ENCODE measurements around the gene BACE2. TPM values are rescaled to one million over a fixed set of nuclear protein-coding genes. Genes with fewer than 3 reads are reported as not detected.
A peak's percentile ranks its signal among the peaks of the same experiment; 100 is the strongest.

Gene BACE2
- total RNA-seq, 1 donor = 3.0 TPM

DNA sequence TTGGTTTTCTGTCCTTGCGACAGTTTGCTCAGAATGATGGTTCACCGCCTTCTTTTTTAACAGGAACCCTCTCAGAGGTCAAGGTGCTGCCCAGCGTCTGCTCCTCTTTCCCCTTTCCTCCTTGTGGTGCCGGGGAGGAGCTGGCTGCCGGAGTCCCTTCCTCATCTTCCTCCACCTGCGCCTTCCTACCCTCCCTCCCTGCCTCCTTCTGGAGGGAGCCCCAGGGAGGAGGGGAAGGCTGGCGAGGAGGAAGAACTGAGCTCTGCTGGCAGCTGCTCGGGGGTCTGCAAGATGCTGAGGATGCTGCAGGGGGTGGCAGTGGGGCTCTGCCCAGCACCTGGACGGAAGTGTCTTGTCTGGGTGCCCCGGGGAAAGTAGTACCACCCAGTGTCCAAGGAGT lies 31.2 kb downstream of the BACE2 start:
- TF ChIP-seq, protein P1, sequence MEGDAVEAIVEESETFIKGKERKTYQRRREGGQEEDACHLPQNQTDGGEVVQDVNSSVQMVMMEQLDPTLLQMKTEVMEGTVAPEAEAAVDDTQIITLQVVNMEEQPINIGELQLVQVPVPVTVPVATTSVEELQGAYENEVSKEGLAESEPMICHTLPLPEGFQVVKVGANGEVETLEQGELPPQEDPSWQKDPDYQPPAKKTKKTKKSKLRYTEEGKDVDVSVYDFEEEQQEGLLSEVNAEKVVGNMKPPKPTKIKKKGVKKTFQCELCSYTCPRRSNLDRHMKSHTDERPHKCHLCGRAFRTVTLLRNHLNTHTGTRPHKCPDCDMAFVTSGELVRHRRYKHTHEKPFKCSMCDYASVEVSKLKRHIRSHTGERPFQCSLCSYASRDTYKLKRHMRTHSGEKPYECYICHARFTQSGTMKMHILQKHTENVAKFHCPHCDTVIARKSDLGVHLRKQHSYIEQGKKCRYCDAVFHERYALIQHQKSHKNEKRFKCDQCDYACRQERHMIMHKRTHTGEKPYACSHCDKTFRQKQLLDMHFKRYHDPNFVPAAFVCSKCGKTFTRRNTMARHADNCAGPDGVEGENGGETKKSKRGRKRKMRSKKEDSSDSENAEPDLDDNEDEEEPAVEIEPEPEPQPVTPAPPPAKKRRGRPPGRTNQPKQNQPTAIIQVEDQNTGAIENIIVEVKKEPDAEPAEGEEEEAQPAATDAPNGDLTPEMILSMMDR (IDR thresholded peaks at IDR 0.05; ENCODE audit: insufficient read depth, low read depth, low read length) = no peak
- H3K4me3 ChIP-seq (ENCODE audit: low read depth, low read length) = no peak overlapping the region
- no peak for DNase-seq (ENCODE audit: low read depth)

DNA sequence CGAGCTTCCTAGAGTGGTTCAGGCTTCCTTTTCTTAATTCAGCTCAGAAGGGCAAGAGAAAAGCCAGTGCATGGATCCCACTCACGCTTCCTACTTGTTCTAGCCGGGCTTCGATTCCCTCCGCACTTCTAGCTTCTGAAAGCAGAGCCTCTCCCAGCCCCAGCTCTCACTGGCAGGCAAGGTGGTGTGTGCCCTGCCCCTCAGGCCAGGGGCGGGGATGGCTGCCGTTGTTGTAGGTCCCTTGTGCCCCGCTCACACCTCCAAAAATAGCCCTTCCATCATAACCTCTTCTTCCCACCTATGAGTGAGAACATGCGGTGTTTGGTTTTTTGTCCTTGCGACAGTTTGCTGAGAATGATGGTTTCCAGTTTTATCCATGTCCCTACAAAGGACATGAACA lies 31.6 kb downstream of the BACE2 start:
- H3K4me3 ChIP-seq (ENCODE audit: low read depth, low read length) = no peak overlapping the region

DNA sequence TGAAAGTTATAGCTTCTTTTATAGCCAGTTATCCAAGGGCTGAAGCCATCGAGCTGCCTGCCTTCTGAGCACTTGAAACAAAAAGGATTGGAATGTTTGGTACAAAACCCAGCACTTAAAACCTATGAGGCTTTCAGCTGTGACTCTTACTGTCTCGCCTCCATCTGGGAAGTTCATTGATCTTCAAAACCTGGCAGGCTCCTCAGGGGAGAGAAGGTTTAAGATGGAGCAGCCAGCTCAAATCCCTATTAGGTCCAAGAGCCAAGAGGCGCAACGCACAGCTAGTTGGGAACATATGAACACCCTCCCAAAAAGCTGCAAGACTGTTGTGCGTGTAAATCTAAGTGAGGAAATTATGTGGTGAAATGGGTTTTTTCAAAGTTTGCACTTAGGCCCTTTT lies 33.4 kb downstream of the BACE2 start:
- TF ChIP-seq, protein P1 (IDR thresholded peaks at IDR 0.05; ENCODE audit: insufficient read depth, low read depth, low read length) = no peak
- DNase-seq (ENCODE audit: low read depth) = no peak
- H3K4me3 ChIP-seq (ENCODE audit: low read depth, low read length) = no peak overlapping the region

More for the DNA sequence above, 31.6 kb downstream of the BACE2 start:
- TF ChIP-seq, protein P1 (IDR thresholded peaks at IDR 0.05; ENCODE audit: insufficient read depth, low read depth, low read length) = no peak
- no peak for DNase-seq (ENCODE audit: low read depth)

DNA sequence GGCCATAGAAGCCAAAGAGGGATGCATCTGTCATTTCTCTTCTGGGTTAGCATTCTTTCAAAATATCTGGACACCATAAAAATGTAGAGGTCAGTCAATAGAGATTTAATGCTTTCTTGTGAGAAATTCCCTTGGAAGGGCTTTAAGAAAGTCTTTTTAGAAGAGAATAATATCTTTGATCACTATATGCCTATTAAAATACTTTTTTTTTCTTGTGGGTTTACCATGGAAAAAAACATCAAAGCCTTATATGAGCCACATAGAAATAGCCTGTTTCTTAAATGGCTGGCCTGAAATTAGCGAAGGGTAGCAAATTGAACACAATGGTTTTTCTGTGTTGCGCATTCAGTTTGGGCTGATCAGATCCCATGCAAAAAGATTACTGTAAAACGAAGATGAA lies 36.8 kb downstream of the BACE2 start:
- TF ChIP-seq, protein P1 (IDR thresholded peaks at IDR 0.05; ENCODE audit: insufficient read depth, low read depth, low read length) = no peak
- DNase-seq (ENCODE audit: low read depth) = no peak
- no peak overlapping the region for H3K4me3 ChIP-seq (ENCODE audit: low read depth, low read length)

DNA sequence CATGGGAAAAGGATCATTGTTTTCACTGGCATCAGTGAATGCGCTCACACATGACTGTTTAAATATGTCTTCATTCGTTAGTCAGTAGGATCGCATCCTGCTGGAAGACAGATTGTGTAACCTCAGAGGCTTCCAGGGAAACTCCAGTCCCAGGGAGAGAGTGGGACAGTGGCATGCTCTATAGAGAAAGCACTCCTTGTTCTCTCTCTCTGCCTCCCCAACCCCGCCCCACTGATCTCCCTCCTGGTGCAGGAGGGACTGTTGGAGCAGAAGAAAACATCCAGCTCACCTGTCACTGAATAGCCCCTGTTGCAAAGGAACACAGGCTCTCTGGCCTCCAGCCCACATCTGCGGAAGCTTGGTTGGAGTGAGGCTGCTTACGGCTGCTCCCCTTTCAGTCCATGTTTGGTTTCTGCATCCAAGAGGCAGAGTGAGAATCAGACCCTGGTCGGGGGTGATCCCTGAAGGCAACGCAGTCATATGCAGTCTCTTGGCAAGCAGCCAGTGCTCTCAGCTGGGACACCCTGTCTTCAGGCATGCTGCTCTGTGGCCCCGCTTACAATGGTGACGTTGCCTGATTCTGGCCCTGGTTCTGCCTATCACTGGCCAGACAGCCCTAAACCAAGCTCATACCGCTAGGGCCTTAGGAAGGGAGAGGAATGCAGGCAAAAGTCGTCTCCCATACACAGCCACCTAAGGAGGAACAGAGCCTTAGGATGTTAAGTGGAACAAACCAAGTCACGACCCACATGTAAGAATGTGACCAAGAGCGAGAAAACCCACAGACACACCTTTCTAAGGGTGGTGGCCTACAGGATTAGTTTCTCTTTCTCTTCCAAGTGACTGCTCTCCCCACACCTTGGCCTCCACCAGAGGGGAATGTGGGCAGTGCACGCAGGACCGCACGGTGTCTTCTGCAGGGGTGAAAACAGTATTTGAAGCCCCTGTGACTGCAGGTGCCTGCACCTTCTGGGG lies 39.7 kb downstream of the BACE2 start:
- H3K4me3 ChIP-seq (ENCODE audit: low read depth, low read length) = no peak overlapping the region
- TF ChIP-seq, protein P1 (IDR thresholded peaks at IDR 0.05; ENCODE audit: insufficient read depth, low read depth, low read length) = no peak
- peak; percentile 22 for DNase-seq (ENCODE audit: low read depth)

DNA sequence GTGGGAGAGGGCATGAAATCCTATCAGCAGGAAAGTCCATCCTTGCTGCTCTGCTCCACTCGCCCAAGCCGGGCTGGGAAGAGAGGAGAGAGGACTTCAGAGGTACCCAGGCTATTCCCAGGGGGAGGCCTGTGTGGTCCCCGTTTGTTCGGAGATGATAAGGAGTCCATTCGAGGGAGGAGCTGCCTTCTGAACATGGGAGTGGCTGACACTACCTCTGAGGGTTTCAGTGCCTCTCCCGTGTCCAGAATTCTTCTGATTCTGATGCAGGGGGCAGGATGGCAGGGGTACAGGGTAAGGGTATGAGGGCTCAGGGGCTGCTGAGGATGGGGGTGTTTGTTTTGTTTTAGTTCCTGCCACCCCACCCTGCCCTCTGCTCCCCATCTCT lies 40.4 kb downstream of the BACE2 start:
- TF ChIP-seq, protein P1 (IDR thresholded peaks at IDR 0.05; ENCODE audit: insufficient read depth, low read depth, low read length) = no peak
- H3K4me3 ChIP-seq (ENCODE audit: low read depth, low read length) = no peak overlapping the region
- DNase-seq (ENCODE audit: low read depth) = no peak
